GM23248 (cell line): ENCODE measurements around the gene TOLLIP.

Experiments
- EZH2 ChIP-seq: fragments of 200-600 bp; sonication (generic); IDR thresholded peaks from 2 replicates; pipeline ENCODE4 v1.6.1; 2018; ENCODE audit warnings: antibody characterized with exemption, mild to moderate bottlenecking; ENCODE audit not compliant: insufficient read depth, poor library complexity, severe bottlenecking
- EZH2phosphoT487 ChIP-seq: fragments of 200-600 bp; sonication (generic); IDR thresholded peaks from 2 replicates; pipeline ENCODE4 v1.6.1; 2018; ENCODE audit warnings: antibody characterized with exemption, moderate library complexity, mild to moderate bottlenecking, low read depth; ENCODE audit not compliant: insufficient read depth

- TF ChIP-seq EZH2 (no peak), EZH2phosphoT487 (no peak)
Observed at GRCh38 chr11:1267441-1268100, 41.9 kb downstream of the TOLLIP start.
